Prostate gland (tissue), 2 donors: ENCODE results near the gene CLEC18C.

Experiments
- POLR2A ChIP-seq: fragments of 450-650 bp; IDR thresholded peaks from one replicate; pipeline ENCODE4 v1.6.1; 2016; ENCODE audit warnings: antibody characterized with exemption, mild to moderate bottlenecking
- POLR2AphosphoS5 ChIP-seq: sonication (generic); formaldehyde crosslinking; IDR thresholded peaks from one replicate; pipeline ENCODE4 v1.6.1; 2017; ENCODE audit warnings: antibody characterized with exemption
- TF ChIP-seq, protein P1 (sequence below), 4 experiments: fragments of 200-600 bp in 2 of 4; fragments of 450-650 bp in 2 of 4; sonication (generic) in 2 of 4; IDR thresholded peaks; 1 replicate in 3 of 4; 2 replicates in 1 of 4; pipeline ENCODE4 v1.5.1; 2016 to 2019; ENCODE audit warnings: antibody characterized with exemption in 4 of 4, mild to moderate bottlenecking in 2 of 4, moderate library complexity in 2 of 4

GRCh38 chr16:70160821-70161220 is 12.8 kb upstream of the CLEC18C start:
- TF ChIP-seq, protein P1, sequence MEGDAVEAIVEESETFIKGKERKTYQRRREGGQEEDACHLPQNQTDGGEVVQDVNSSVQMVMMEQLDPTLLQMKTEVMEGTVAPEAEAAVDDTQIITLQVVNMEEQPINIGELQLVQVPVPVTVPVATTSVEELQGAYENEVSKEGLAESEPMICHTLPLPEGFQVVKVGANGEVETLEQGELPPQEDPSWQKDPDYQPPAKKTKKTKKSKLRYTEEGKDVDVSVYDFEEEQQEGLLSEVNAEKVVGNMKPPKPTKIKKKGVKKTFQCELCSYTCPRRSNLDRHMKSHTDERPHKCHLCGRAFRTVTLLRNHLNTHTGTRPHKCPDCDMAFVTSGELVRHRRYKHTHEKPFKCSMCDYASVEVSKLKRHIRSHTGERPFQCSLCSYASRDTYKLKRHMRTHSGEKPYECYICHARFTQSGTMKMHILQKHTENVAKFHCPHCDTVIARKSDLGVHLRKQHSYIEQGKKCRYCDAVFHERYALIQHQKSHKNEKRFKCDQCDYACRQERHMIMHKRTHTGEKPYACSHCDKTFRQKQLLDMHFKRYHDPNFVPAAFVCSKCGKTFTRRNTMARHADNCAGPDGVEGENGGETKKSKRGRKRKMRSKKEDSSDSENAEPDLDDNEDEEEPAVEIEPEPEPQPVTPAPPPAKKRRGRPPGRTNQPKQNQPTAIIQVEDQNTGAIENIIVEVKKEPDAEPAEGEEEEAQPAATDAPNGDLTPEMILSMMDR (IDR thresholded peaks at IDR 0.05): no peak
- TF ChIP-seq POLR2A (no peak), POLR2AphosphoS5 (no peak)
